ENCODE results near the gene BCAR3. TPM values are rescaled to one million over a fixed set of nuclear protein-coding genes. Genes with fewer than 3 reads are reported as not detected.
"Not testable (repeated sequence)": the region's sequence is repeated elsewhere in the genome, so short reads cannot be mapped to it uniquely, and the experiment has no call there.

BCAR3 gene
- total RNA-seq, 4 donors from 2014 or later: 17.1 to 25.0 (median 22.9) TPM

DNA sequence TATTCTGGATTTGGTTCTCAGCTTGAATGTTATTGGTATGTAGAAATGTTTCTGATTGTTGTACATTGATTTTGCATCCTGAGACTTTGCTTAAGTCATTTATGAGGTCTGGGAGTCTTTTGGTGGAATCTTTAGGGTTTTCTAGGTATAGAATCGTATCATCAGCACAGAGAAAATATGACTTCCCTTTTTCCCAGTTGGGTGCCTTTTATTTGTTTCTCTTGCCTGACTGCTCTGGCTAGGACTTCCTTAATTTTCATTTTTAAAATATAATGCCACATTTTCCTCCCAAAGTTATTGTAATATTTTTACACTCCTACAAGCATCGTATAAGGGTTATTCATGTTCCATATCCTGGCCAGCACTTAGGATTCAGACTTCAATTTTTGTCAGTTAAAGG is 122.6 kb downstream of the BCAR3 start:
- peaks cover 19 to 22% of the 10 kb centered on the region in 2 donors for H3K4me1 ChIP-seq
- H3K27me3 ChIP-seq: no peaks in the 10 kb centered on the region
- DNase-seq (no peak), ATAC-seq (no peak)
- intact Hi-C loops (cut with DNase I; ENCODE audit: low total_unique reads) (no loop called here), in situ Hi-C loops (cut with MboI; ENCODE audit: low sequenced_read_pairs in 4 of 4) (no loop called here)
- H3K27ac ChIP-seq: peak overlapping the region in 1 of 4 donors; percentile 16
- no peaks in the 10 kb centered on the region for H3K9me3 ChIP-seq
- H3K4me3 ChIP-seq: no peak overlapping the region
- TF ChIP-seq, protein P1, sequence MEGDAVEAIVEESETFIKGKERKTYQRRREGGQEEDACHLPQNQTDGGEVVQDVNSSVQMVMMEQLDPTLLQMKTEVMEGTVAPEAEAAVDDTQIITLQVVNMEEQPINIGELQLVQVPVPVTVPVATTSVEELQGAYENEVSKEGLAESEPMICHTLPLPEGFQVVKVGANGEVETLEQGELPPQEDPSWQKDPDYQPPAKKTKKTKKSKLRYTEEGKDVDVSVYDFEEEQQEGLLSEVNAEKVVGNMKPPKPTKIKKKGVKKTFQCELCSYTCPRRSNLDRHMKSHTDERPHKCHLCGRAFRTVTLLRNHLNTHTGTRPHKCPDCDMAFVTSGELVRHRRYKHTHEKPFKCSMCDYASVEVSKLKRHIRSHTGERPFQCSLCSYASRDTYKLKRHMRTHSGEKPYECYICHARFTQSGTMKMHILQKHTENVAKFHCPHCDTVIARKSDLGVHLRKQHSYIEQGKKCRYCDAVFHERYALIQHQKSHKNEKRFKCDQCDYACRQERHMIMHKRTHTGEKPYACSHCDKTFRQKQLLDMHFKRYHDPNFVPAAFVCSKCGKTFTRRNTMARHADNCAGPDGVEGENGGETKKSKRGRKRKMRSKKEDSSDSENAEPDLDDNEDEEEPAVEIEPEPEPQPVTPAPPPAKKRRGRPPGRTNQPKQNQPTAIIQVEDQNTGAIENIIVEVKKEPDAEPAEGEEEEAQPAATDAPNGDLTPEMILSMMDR (IDR thresholded peaks at IDR 0.05 in 4 of 5, conservative IDR thresholded peaks at IDR 0.05 in 1 of 5): no peak
- no peak for TF ChIP-seq POLR2A (IDR thresholded peaks at IDR 0.05)
- H3K36me3 ChIP-seq: peaks cover 0 to 26% of the 10 kb centered on the region in 2 donors

DNA sequence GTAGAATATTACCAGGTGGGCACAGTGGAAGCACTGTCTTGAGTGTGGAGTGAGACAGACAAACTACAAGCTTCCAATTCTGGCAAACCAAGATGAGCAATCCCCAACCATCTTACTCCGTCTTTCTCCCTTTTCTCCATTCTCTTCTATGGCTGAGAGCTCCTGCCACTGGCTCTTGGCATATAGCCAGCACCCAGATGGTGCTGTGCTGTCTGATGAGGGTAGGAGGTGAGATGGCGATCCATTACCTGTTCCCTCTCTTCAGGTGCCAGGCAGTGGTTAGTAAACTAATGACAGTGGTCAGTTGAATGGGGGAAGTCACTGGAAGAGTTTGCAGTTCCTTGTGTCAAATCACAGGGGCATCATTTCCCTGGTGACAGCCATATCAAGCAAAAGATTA is 125.3 kb downstream of the BCAR3 start:
- no peaks in the 10 kb centered on the region for H3K27me3 ChIP-seq
- ATAC-seq: no peak
- intact Hi-C loops (cut with DNase I; ENCODE audit: low total_unique reads): no loop called here
- no peak for DNase-seq
- no peaks in the 10 kb centered on the region for H3K9me3 ChIP-seq
- H3K4me1 ChIP-seq: peaks cover 41 to 44% of the 10 kb centered on the region in 2 donors
- H3K4me3 ChIP-seq: no peak overlapping the region
- TF ChIP-seq POLR2A (IDR thresholded peaks at IDR 0.05): no peak
- TF ChIP-seq, protein P1 (IDR thresholded peaks at IDR 0.05 in 4 of 5, conservative IDR thresholded peaks at IDR 0.05 in 1 of 5): no peak
- H3K27ac ChIP-seq: peak overlapping the region; percentile 71 to 80 (median 76)
- H3K36me3 ChIP-seq: peaks cover 0 to 11% of the 10 kb centered on the region in 2 donors
- in situ Hi-C loops (cut with MboI; ENCODE audit: low sequenced_read_pairs in 4 of 4): no loop called here

DNA sequence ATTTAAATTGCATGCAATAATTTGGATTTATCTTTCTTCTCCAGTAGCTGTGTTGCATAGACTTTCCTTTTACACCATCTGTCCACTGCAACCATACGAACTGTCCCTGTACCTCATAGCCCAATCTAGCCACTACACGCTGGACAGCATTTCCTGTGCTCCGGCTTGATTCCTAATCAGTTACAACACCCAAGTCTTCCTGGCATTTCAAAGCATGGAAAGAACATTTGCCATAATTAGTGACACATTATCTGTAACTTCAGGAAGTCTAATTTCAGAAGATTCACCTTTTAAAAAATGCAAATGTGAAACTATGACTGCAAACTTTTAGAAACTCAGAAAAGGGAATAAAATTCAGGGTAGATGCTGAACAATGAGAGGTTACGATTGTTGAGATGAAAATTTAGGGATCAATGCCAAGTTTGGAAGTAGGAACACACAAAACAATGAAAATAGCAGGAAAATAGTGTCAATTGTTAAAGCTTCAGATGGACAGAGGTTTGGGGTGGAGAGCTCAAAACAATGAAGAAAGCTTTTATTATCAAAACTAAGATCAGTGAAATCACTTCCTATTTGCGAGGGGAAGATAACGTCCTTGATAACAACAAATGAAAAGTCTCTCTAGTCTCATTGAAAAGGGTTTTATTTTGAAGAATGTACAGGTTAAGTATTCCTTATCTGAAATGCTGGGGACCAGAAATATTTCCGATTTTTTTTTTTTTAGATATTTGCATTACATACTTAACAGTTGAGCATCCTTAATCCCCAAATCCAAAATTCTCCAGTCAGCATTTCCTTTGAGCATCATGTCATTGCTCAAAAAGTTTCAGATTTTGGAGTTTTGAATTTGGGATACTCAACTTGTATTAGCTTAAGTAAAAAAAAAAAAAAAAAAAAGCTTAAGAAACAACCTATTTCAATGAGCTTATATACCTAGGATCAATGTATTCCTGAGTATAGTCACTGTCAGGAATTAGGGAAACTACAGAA is 126.5 kb downstream of the BCAR3 start:
- Histone ChIP-seq H3K9me3 (no peaks in the 10 kb centered on the region), H3K36me3 (peaks cover 0 to 13% of the 10 kb centered on the region in 2 donors), H3K4me1 (peaks cover 41 to 44% of the 10 kb centered on the region in 2 donors), H3K27me3 (no peaks in the 10 kb centered on the region), H3K27ac (peak overlapping the region; percentile 71 to 80 (median 76)), H3K4me3 (peak overlapping the region in 1 of 4 donors; percentile 16)
- in situ Hi-C loops (cut with MboI; ENCODE audit: low sequenced_read_pairs in 4 of 4): no loop called here
- TF ChIP-seq POLR2A (IDR thresholded peaks at IDR 0.05): no peak
- TF ChIP-seq, protein P1 (IDR thresholded peaks at IDR 0.05 in 4 of 5, conservative IDR thresholded peaks at IDR 0.05 in 1 of 5): no peak
- ATAC-seq: peak; percentile 47 to 51
- no peak for DNase-seq
- intact Hi-C loops (cut with DNase I; ENCODE audit: low total_unique reads): loop anchor here (5.0 kb wide), 1 partner anchor 108 kb away; the partner anchor contains the start of gene FNBP1L

DNA sequence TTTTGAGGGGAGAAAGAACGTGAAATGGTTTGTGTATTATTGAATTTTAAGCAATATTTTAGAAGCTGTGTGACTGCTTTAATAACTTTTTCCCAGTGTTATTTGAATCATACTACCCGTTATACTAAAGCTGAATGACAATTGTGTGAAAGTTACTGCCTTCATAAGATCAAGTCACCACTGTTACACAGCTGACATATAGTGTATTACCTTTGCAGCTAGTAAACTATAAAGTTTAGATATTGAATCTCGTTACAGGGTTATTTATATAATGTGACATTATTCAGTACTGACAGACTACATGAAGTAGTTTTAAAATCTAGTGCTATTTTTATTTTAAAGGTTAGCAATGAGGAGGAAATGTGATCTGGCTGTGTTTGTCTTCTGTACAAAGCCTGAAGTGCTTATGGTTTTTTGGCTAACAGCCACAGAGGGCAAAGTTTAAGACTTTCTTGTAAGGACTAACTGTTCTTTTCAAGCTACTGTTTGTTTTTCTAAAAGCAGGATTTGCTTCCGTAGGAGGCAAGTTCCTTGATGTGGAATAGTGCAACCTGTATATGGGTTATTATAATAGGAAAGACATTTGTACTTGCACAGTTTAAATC is 127.6 kb downstream of the BCAR3 start:
- DNase-seq (peak in 1 of 2 donors; percentile 64), ATAC-seq (peak; percentile 86 to 93)
- Histone ChIP-seq H3K4me1 (peaks cover 41 to 44% of the 10 kb centered on the region in 2 donors), H3K27ac (peak overlapping the region; percentile 71 to 80 (median 76)), H3K4me3 (peak overlapping the region in 1 of 4 donors; percentile 16)
- H3K27me3 ChIP-seq; H3K9me3 ChIP-seq; in situ Hi-C loops (cut with MboI; ENCODE audit: low sequenced_read_pairs in 4 of 4); H3K36me3 ChIP-seq: not testable (repeated sequence)
- intact Hi-C loops (cut with DNase I; ENCODE audit: low total_unique reads): loop anchor here (5.0 kb wide), 1 partner anchor 107 kb away; the partner anchor contains the start of gene FNBP1L

Measured in gastrocnemius medialis (tissue), 4 donors.